GM12878 (cell line): ENCODE measurements around the gene SLC4A1. TPM values are rescaled to one million over a fixed set of nuclear protein-coding genes. Genes with fewer than 3 reads are reported as not detected.

Experiments
- ATF7 ChIP-seq: fragments of 450-650 bp; IDR thresholded peaks from 2 replicates; pipeline ENCODE4 v1.6.1; 2016; ENCODE audit warnings: low read depth, mild to moderate bottlenecking
- BRCA1 ChIP-seq: IDR thresholded peaks from 2 replicates; pipeline ENCODE4 v1.6.1; 2011; ENCODE audit warnings: low read depth, low read length, improper control_type of control experiment
- CHD4 ChIP-seq: fragments of 200-600 bp; sonication (generic); IDR thresholded peaks from 2 replicates; pipeline ENCODE4 v1.6.1; 2016; ENCODE audit warnings: mild to moderate bottlenecking
- EGR1 ChIP-seq, 2 experiments: IDR thresholded peaks; 1 replicate in 1 of 2; 2 replicates in 1 of 2; pipeline ENCODE4 v1.6.1; 2011 to 2012; ENCODE audit warnings: low read depth in 2 of 2, low read length in 2 of 2, borderline replicate concordance in 1 of 2, mild to moderate bottlenecking in 1 of 2, moderate library complexity in 1 of 2
- ELK1 ChIP-seq: IDR thresholded peaks from 2 replicates; pipeline ENCODE4 v1.6.1; 2012; ENCODE audit warnings: low read depth, low read length, improper control_type of control experiment
- HCFC1 ChIP-seq: fragments of 150-350 bp; IDR thresholded peaks from 2 replicates; pipeline ENCODE4 v1.6.1; 2014; ENCODE audit warnings: low read length
- NFYB ChIP-seq: IDR thresholded peaks from 2 replicates; pipeline ENCODE4 v1.6.1; 2011; ENCODE audit warnings: low read depth, mild to moderate bottlenecking, low read length, improper control_type of control experiment, moderate library complexity; ENCODE audit not compliant: insufficient read depth
- NKRF ChIP-seq: fragments of 450-650 bp; conservative IDR thresholded peaks from 2 replicates; pipeline ENCODE4 v1.6.1; 2017; ENCODE audit warnings: mild to moderate bottlenecking, moderate library complexity
- NR2C2 ChIP-seq: IDR thresholded peaks from 2 replicates; pipeline ENCODE4 v1.6.1; 2011; ENCODE audit warnings: borderline replicate concordance, low read depth; ENCODE audit not compliant: control insufficient read depth, insufficient read length
- NR2F1 ChIP-seq: fragments of 450-650 bp; conservative IDR thresholded peaks from 2 replicates; pipeline ENCODE4 v1.6.1; 2017; ENCODE audit warnings: mild to moderate bottlenecking
- PKNOX1 ChIP-seq: fragments of 450-650 bp; IDR thresholded peaks from 2 replicates; pipeline ENCODE4 v1.6.1; 2016; ENCODE audit warnings: mild to moderate bottlenecking
- RELA ChIP-seq: fragments of 450-650 bp; IDR thresholded peaks from 2 replicates; pipeline ENCODE4 v1.8.0; 2014; ENCODE audit warnings: borderline replicate concordance; ENCODE audit not compliant: partially characterized antibody
- SMAD1 ChIP-seq: fragments of 450-650 bp; IDR thresholded peaks from 2 replicates; pipeline ENCODE4 v1.6.1; 2018; ENCODE audit warnings: mild to moderate bottlenecking, low read depth; ENCODE audit not compliant: partially characterized antibody
- SRF ChIP-seq, 2 experiments: IDR thresholded peaks; 2 replicates each; pipeline ENCODE4 v1.6.1; 2011; ENCODE audit warnings: low read depth in 2 of 2, low read length in 2 of 2, mild to moderate bottlenecking in 1 of 2, moderate library complexity in 1 of 2
- ZBTB40 ChIP-seq: fragments of 450-650 bp; IDR thresholded peaks from 2 replicates; pipeline ENCODE4 v1.6.1; 2016; ENCODE audit warnings: mild to moderate bottlenecking, moderate library complexity, borderline replicate concordance
- ZNF384 ChIP-seq: IDR thresholded peaks from 2 replicates; pipeline ENCODE4 v1.6.1; 2012; ENCODE audit warnings: low read depth, mild to moderate bottlenecking, low read length, improper control_type of control experiment, borderline replicate concordance
- polyA plus RNA-seq, 11 experiments: library from polyadenylated mRNA; depleted of rRNA in 4 of 11; unstranded in 6 of 11; stranded (reverse) in 5 of 11; fragments of >200 nt; fragmentation: Nextera tagmentation in 4 of 11; fragmentation: Illumina TruSeq in 1 of 11; extraction: Ambion mirVana in 4 of 11; extraction: Trizol in 1 of 11; gene quantifications; 1 replicate in 1 of 11; 2 replicates in 10 of 11; pipeline versions ENCODE4 v1.2.1 to v1.2.3, GENCODE V29; 2011 to 2016; ENCODE audit warnings: inconsistent platforms in 2 of 11, missing spikeins in 2 of 11, low read depth in 1 of 11
- total RNA-seq, 4 experiments: library from RNA; depleted of rRNA in 3 of 4; stranded (reverse); fragments of >200 nt in 3 of 4; fragmentation: Illumina TruSeq in 1 of 4; extraction: Trizol in 1 of 4; gene quantifications; 2 replicates each; pipeline versions ENCODE4 v1.2.1 to v1.2.3, GENCODE V29; 2013 to 2021

SLC4A1 gene
- total and polyA plus RNA-seq, 10 of the 15 experiments (the other 5 are each of a cell fraction or from before 2014, with no cell fraction given): 0.03 TPM; not detected in 9

GRCh38 chr17:44210342-44211192 is 57.4 kb downstream of the SLC4A1 start (continued):
- peak; percentile 69 for TF ChIP-seq NKRF
- TF ChIP-seq RELA: peak; percentile 53
- TF ChIP-seq NR2F1: peak; percentile 60; the same call in 1 of the 2 replicates
- 0 out of 2 replicates have a peak, but pooled peaks have one; percentile 11 for TF ChIP-seq PKNOX1
- no peak for TF ChIP-seq NFYB
- peak in 1 of 2 experiments; percentile 95; a peak in 2 of 3 replicates for TF ChIP-seq EGR1 (IDR thresholded peaks at IDR 0.05; ENCODE audit: borderline replicate concordance in 1 of 2, low read depth in 2 of 2, low read length in 2 of 2)
- peak in 1 of 2 experiments; percentile 55; a peak in 1 of 4 replicates for TF ChIP-seq SRF (IDR thresholded peaks at IDR 0.05; ENCODE audit: low read depth in 2 of 2, low read length in 2 of 2)
- no peak for TF ChIP-seq BRCA1
- TF ChIP-seq ELK1: no peak
- no peak for TF ChIP-seq CHD4
- TF ChIP-seq ZBTB40: no peak
- TF ChIP-seq ATF7: no peak
- no peak for TF ChIP-seq NR2C2
- TF ChIP-seq ZNF384: no peak
- no peak for TF ChIP-seq SMAD1
- TF ChIP-seq HCFC1: peak; percentile 40
